Thyroid gland (tissue), 4 donors: Measurements from ENCODE around the gene MMP11.

Experiments used
- CTCF ChIP-seq, 6 experiments: fragments of 200-600 bp in 3 of 6; fragments of 450-650 bp in 3 of 6; sonication (generic) in 3 of 6; IDR thresholded peaks; one replicate each; pipeline ENCODE4 v1.5.1; 2016 to 2019; ENCODE audit warnings: antibody characterized with exemption in 6 of 6, mild to moderate bottlenecking in 2 of 6, inconsistent platforms in 1 of 6, moderate library complexity in 1 of 6
- POLR2A ChIP-seq, 2 donors: fragments of 450-650 bp; IDR thresholded peaks; one replicate each; pipeline ENCODE4 v1.6.1; 2017; ENCODE audit warnings: antibody characterized with exemption in 2 of 2, mild to moderate bottlenecking in 2 of 2, moderate library complexity in 1 of 2

GRCh38 chr22:23777776-23778576 lies 5.3 kb downstream of the MMP11 start:
- TF ChIP-seq CTCF (IDR thresholded peaks at IDR 0.05) (no peak), POLR2A (IDR thresholded peaks at IDR 0.05) (no peak)
